ENCODE data around the gene ZC3H14. TPM values are rescaled to one million over a fixed set of nuclear protein-coding genes. Genes with fewer than 3 reads are reported as not detected.

Gene ZC3H14
- total RNA-seq, 1 experiment from 2014 or later: 66.2 TPM

DNA sequence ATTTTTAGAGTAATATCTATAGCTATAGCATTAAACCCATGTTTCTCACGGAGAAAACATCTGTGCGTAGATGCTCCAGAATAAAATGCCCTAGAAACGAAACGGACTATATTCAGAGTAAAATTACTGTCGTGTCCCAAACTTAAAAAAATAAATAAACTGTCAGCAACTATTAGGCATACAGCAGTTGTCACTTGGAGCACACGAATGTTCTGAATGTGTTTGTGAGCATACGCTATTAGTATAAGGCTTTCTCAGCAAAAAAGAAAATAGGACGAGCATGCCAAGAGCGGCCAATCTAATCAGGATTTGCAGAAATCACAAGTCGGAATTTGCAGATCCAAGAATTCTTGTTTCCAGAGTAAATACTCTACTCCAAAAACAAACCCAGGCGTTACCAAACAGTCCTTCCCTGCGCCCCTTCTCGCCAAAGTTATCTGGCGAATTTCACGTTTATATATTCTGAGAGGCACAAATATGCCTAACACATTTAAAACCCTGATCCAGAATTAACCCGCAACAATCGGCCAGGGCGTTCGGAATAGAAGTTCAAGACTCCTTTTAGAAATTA, 8.9 kb upstream of the ZC3H14 start:
- H3K9me3 ChIP-seq (ENCODE audit: control insufficient read depth in 1 of 2, insufficient read depth in 1 of 2, low read depth in 1 of 2, low read length in 2 of 2): no peaks in the 10 kb centered on the region
- H3K9me2 ChIP-seq (ENCODE audit: insufficient read depth): no peaks in the 10 kb centered on the region
- POLR2A ChIA-PET: no interaction called here
- H3K27me3 ChIP-seq (ENCODE audit: insufficient read depth, low read length): no peaks in the 10 kb centered on the region
- H3K9ac ChIP-seq (ENCODE audit: low read length): peak overlapping the region; percentile 54
- CTCF ChIA-PET: no interaction called here
- intact Hi-C loops (cut with micrococcal nuclease): no loop called here
- no peak for TF ChIP-seq ELF1 (IDR thresholded peaks at IDR 0.05; ENCODE audit: borderline replicate concordance, low read depth)
- no peak for TF ChIP-seq EGR1 (IDR thresholded peaks at IDR 0.05; ENCODE audit: low read depth)
- no peak for TF ChIP-seq YY1 (IDR thresholded peaks at IDR 0.05; ENCODE audit: extremely low read depth, insufficient replicate concordance, low read depth, low read length)
- TF ChIP-seq SIN3A (IDR thresholded peaks at IDR 0.05; ENCODE audit: low read depth): no peak
- TF ChIP-seq CBX3 (IDR thresholded peaks at IDR 0.05; ENCODE audit: low read depth): no peak
- TF ChIP-seq EZH2 (IDR thresholded peaks at IDR 0.05): no peak
- no peak for TF ChIP-seq EZH2phosphoT487 (IDR thresholded peaks at IDR 0.05; ENCODE audit: borderline replicate concordance)
- TF ChIP-seq ZNF274 (IDR thresholded peaks at IDR 0.05; ENCODE audit: low read depth, low read length): no peak
- TF ChIP-seq, protein P1, sequence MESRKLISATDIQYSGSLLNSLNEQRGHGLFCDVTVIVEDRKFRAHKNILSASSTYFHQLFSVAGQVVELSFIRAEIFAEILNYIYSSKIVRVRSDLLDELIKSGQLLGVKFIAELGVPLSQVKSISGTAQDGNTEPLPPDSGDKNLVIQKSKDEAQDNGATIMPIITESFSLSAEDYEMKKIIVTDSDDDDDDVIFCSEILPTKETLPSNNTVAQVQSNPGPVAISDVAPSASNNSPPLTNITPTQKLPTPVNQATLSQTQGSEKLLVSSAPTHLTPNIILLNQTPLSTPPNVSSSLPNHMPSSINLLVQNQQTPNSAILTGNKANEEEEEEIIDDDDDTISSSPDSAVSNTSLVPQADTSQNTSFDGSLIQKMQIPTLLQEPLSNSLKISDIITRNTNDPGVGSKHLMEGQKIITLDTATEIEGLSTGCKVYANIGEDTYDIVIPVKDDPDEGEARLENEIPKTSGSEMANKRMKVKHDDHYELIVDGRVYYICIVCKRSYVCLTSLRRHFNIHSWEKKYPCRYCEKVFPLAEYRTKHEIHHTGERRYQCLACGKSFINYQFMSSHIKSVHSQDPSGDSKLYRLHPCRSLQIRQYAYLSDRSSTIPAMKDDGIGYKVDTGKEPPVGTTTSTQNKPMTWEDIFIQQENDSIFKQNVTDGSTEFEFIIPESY (IDR thresholded peaks at IDR 0.05; ENCODE audit: extremely low read depth, insufficient replicate concordance, low read length): no peak
- TF ChIP-seq, protein P2, sequence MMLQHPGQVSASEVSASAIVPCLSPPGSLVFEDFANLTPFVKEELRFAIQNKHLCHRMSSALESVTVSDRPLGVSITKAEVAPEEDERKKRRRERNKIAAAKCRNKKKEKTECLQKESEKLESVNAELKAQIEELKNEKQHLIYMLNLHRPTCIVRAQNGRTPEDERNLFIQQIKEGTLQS (IDR thresholded peaks at IDR 0.05): no peak
- TSS peak; percentile 67 for BruUV-seq (replicated peaks)
- peak overlapping the region; percentile 74 for H3K4me2 ChIP-seq (ENCODE audit: low read length)
- no peak overlapping the region; the same call in 1 of the 2 replicates for H3K27ac ChIP-seq (ENCODE audit: low read depth, low read length)
- peaks cover 5 to 25% of the 10 kb centered on the region in 2 experiments for H3K4me1 ChIP-seq (ENCODE audit: control insufficient read depth in 1 of 2, insufficient read depth in 2 of 2, low read length in 2 of 2)
- RAD21 ChIA-PET (ENCODE audit: low non-redundant PET in 1 of 2, low total read pairs in 2 of 2, uncharacterized antibody in 2 of 2, unreplicated experiment in 2 of 2): no interaction called here
- H3K36me3 ChIP-seq (ENCODE audit: control insufficient read depth in 1 of 2, insufficient read depth in 2 of 2, low read length in 2 of 2): peaks cover 0 to under 1% of the 10 kb centered on the region in 2 experiments; a peak in 1 of 4 replicates
- DNase-seq (ENCODE audit: low read depth, low spot score) (no peak), ATAC-seq (no peak)
- H3K4me3 ChIP-seq (replicated peaks in 1 of 2; ENCODE audit: low read depth in 1 of 2, low read length in 2 of 2): peak overlapping the region; percentile 66 to 80
- peaks cover 7% of the 10 kb centered on the region; the same call in 1 of the 2 replicates for H3K79me2 ChIP-seq (ENCODE audit: insufficient read depth, low read length)
- peak overlapping the region; percentile 19 for H2AFZ ChIP-seq (ENCODE audit: low read depth, low read length, poor library complexity, severe bottlenecking)
- no peaks in the 10 kb centered on the region for H4K20me1 ChIP-seq (ENCODE audit: insufficient read depth)
